Prostate gland (tissue), 2 donors: ENCODE data around the gene KDELR3.

Experiments used
- POLR2AphosphoS5 ChIP-seq: sonication (generic); formaldehyde crosslinking; IDR thresholded peaks from one replicate; pipeline ENCODE4 v1.6.1; 2017; ENCODE audit warnings: antibody characterized with exemption
- TF ChIP-seq, protein P1 (sequence below), 4 experiments: fragments of 200-600 bp in 2 of 4; fragments of 450-650 bp in 2 of 4; sonication (generic) in 2 of 4; IDR thresholded peaks; 1 replicate in 3 of 4; 2 replicates in 1 of 4; pipeline ENCODE4 v1.5.1; 2016 to 2019; ENCODE audit warnings: antibody characterized with exemption in 4 of 4, mild to moderate bottlenecking in 2 of 4, moderate library complexity in 2 of 4

DNA sequence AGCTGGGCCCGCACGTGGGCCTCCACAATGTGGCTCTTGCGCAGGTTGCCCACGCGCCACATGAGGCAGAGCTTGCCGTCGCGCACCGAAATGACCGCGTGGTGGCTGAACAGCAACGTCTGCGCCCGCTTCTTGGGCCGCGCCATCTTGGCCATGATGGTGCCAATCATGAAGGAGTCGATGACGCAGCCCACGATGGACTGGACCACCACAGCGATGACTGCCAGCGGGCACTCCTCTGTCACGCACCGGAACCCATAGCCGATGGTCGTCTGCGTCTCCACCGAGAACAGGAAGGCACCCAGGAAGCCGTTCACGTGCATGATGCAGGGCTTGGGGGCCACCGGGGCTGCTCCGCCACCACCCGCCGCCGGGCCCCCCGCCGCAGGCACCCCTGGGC, 40.4 kb upstream of the KDELR3 start:
- no peak for TF ChIP-seq POLR2AphosphoS5
- TF ChIP-seq, protein P1, sequence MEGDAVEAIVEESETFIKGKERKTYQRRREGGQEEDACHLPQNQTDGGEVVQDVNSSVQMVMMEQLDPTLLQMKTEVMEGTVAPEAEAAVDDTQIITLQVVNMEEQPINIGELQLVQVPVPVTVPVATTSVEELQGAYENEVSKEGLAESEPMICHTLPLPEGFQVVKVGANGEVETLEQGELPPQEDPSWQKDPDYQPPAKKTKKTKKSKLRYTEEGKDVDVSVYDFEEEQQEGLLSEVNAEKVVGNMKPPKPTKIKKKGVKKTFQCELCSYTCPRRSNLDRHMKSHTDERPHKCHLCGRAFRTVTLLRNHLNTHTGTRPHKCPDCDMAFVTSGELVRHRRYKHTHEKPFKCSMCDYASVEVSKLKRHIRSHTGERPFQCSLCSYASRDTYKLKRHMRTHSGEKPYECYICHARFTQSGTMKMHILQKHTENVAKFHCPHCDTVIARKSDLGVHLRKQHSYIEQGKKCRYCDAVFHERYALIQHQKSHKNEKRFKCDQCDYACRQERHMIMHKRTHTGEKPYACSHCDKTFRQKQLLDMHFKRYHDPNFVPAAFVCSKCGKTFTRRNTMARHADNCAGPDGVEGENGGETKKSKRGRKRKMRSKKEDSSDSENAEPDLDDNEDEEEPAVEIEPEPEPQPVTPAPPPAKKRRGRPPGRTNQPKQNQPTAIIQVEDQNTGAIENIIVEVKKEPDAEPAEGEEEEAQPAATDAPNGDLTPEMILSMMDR (IDR thresholded peaks at IDR 0.05), result no peak
